OCI-LY3 (cell line): ENCODE results near the gene KCNN3.
A peak's percentile ranks its signal among the peaks of the same experiment; 100 is the strongest.

ENCODE experiments used
- H2AFZ ChIP-seq: fragments of 200-600, 300-600 bp; shearing (Covaris generic); 2 replicates; pipeline ENCODE4 v1.6.0; 2014; ENCODE audit warnings: antibody characterized with exemption, low read depth, low read length
- H3K27ac ChIP-seq: fragments of 200-600, 300-600 bp; sonication (generic); 2 replicates; pipeline ENCODE4 v1.5.1; 2014; ENCODE audit warnings: mild to moderate bottlenecking, low read length, moderate library complexity, mixed read lengths
- H3K27me3 ChIP-seq: fragments of 200-600, 300-600 bp; sonication (generic); 2 replicates; pipeline ENCODE4 v1.6.1; 2014; ENCODE audit warnings: low read depth, low read length, mixed read lengths
- H3K36me3 ChIP-seq: fragments of 200-600, 300-600 bp; sonication (generic); replicated peaks from 2 replicates; pipeline ENCODE3; 2014; ENCODE audit warnings: low read depth, low read length, mixed read lengths
- H3K4me1 ChIP-seq: fragments of 300-600, 200-600 bp; sonication (generic); 2 replicates; pipeline ENCODE4 v1.6.1; 2014; ENCODE audit warnings: low read length, mixed read lengths
- H3K4me2 ChIP-seq: fragments of 200-600, 300-600 bp; sonication (generic); 2 replicates; pipeline ENCODE4 v1.6.1; 2014; ENCODE audit warnings: low read length, mixed read lengths
- H3K4me3 ChIP-seq: fragments of 300-600, 200-600 bp; sonication (generic); 2 replicates; pipeline ENCODE4 v1.5.1; 2014; ENCODE audit warnings: antibody characterized with exemption, mild to moderate bottlenecking, low read length, moderate library complexity
- H3K79me2 ChIP-seq: fragments of 300-600, 200-600 bp; shearing (Covaris generic); 2 replicates; pipeline ENCODE4 v1.6.1; 2014; ENCODE audit warnings: mild to moderate bottlenecking, low read length, mixed read lengths
- H3K9ac ChIP-seq: fragments of 300-600, 200-600 bp; shearing (Covaris generic); 2 replicates; pipeline ENCODE4 v1.6.0; 2014; ENCODE audit warnings: mild to moderate bottlenecking, low read length, moderate library complexity
- H3K9me3 ChIP-seq: fragments of 200-600, 300-600 bp; shearing (Covaris generic); 2 replicates; pipeline ENCODE4 v1.6.1; 2014; ENCODE audit warnings: low read length, mixed read lengths; ENCODE audit not compliant: insufficient read depth
- H4K20me1 ChIP-seq: fragments of 200-600, 300-600 bp; sonication (generic); 2 replicates; pipeline ENCODE4 v1.6.1; 2016; ENCODE audit warnings: low read length, mixed read lengths; ENCODE audit not compliant: insufficient read depth
- EZH2phosphoT487 ChIP-seq: fragments of 200-600 bp; shearing (Covaris generic); IDR thresholded peaks from 2 replicates; pipeline ENCODE4 v1.6.1; 2018; ENCODE audit warnings: antibody characterized with exemption, mixed run types, low read depth
- TF ChIP-seq, protein P1 (sequence below): fragments of 200-600, 300-600 bp; sonication (generic); IDR thresholded peaks from 2 replicates; pipeline ENCODE4 v1.5.1; 2014; ENCODE audit warnings: antibody characterized with exemption, low read length, low read depth

The KCNN3 gene

DNA sequence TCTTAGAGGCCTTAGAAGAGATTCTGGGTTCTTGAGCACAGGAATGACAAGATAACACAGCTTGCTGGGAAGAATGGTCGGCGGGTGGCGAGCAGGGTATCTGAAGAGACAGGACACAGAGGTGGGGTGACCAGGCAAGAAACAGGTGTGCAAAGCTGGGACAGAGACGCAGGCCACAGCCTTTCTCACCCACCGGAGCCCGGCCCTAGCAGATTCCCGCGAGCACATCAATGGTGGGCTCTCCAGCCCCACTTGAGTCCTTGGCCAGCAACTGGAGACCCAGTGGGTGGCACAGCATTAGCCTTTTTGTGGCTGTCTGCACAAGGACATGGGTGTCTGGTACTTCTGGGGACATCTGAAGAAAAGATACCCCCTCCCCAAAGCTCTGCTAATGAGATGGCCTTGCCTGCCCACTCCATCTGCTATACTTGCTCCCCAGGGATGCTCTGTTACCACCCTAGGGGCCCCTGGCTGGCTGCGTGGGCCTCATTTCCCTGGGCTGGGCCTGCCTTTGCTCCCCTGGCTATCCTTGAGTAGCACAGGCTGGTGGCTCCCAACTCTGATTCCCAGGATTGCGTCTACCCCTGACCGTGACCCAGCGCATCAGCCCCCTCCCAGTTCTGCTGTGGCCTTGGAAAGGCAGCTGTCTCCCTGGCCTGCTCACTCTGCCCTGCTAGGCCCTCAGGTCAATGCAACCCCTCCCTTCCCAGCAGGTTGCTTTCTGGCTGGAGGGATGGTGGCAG is 134.8 kb downstream of the KCNN3 start:
- Histone ChIP-seq H3K4me1 (peaks cover 4% of the 10 kb centered on the region), H3K9me3 (no peaks in the 10 kb centered on the region), H3K4me3 (no peak overlapping the region), H2AFZ (no peak overlapping the region), H3K36me3 (no peaks in the 10 kb centered on the region), H3K27me3 (peaks cover 38% of the 10 kb centered on the region), H3K4me2 (no peak overlapping the region), H3K79me2 (no peaks in the 10 kb centered on the region), H3K27ac (no peak overlapping the region), H3K9ac (no peak overlapping the region), H4K20me1 (no peaks in the 10 kb centered on the region)
- no peak for TF ChIP-seq EZH2phosphoT487
- TF ChIP-seq, protein P1, sequence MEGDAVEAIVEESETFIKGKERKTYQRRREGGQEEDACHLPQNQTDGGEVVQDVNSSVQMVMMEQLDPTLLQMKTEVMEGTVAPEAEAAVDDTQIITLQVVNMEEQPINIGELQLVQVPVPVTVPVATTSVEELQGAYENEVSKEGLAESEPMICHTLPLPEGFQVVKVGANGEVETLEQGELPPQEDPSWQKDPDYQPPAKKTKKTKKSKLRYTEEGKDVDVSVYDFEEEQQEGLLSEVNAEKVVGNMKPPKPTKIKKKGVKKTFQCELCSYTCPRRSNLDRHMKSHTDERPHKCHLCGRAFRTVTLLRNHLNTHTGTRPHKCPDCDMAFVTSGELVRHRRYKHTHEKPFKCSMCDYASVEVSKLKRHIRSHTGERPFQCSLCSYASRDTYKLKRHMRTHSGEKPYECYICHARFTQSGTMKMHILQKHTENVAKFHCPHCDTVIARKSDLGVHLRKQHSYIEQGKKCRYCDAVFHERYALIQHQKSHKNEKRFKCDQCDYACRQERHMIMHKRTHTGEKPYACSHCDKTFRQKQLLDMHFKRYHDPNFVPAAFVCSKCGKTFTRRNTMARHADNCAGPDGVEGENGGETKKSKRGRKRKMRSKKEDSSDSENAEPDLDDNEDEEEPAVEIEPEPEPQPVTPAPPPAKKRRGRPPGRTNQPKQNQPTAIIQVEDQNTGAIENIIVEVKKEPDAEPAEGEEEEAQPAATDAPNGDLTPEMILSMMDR, result no peak

DNA sequence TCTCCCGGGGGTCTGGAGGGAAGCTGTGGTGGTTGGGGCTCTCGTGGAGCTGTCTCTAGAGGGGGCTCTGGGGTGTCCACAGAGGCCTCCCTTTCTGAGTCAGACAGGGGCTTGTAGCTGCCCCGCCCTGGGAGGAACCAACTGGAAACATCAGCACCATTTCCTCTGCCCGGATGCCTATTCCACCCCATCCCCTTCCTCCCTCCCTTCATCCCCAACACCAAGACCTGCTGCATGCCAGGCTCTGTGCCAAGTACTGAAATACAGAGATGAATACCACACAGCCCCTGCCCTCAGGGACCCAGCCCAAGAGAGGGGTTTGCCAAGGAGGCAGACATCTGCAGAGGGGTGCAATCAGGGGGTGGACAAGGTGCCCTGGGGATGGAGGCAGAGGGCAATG is 136.5 kb downstream of the KCNN3 start:
- Histone ChIP-seq H3K4me2 (no peak overlapping the region), H2AFZ (no peak overlapping the region), H3K36me3 (no peaks in the 10 kb centered on the region), H3K4me3 (no peak overlapping the region), H3K4me1 (peaks cover 20% of the 10 kb centered on the region), H3K79me2 (no peaks in the 10 kb centered on the region), H3K9me3 (no peaks in the 10 kb centered on the region), H3K27ac (no peak overlapping the region), H4K20me1 (no peaks in the 10 kb centered on the region), H3K9ac (no peak overlapping the region), H3K27me3 (peaks cover 22% of the 10 kb centered on the region)
- no peak for TF ChIP-seq EZH2phosphoT487
- TF ChIP-seq, protein P1, result no peak

DNA sequence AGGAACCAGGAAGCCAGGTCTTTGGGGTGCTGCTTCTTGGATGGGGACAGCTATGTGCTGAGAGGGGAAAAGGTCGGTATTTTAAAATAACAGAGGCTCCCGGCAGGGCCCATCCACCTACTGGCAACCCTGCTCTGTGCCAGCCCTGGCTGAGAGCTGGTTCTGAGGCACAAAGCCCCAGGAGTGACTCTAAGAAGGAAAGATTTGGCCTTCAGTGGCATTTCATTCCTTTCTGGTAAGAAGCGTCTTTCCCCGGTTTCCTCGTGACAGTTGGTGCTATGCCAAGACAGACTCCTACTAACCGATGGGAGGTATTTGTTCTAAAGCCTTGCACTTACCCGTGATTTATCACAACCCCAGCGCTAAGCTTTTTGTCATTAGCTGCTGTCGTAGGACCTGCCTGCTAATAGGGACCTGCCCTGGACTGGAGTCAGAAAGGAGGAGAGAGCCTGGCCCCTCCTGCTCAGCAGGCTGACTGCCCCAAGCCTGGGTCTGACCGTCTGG is 139.0 kb downstream of the KCNN3 start:
- Histone ChIP-seq H3K27me3 (peaks cover 10% of the 10 kb centered on the region), H3K4me1 (peaks cover 35% of the 10 kb centered on the region), H3K9me3 (no peaks in the 10 kb centered on the region), H3K79me2 (no peaks in the 10 kb centered on the region), H3K4me3 (no peak overlapping the region), H3K4me2 (no peak overlapping the region), H4K20me1 (no peaks in the 10 kb centered on the region), H3K36me3 (no peaks in the 10 kb centered on the region), H3K9ac (no peak overlapping the region), H2AFZ (no peak overlapping the region), H3K27ac (no peak overlapping the region)
- TF ChIP-seq, protein P1, result no peak
- TF ChIP-seq EZH2phosphoT487, result no peak

DNA sequence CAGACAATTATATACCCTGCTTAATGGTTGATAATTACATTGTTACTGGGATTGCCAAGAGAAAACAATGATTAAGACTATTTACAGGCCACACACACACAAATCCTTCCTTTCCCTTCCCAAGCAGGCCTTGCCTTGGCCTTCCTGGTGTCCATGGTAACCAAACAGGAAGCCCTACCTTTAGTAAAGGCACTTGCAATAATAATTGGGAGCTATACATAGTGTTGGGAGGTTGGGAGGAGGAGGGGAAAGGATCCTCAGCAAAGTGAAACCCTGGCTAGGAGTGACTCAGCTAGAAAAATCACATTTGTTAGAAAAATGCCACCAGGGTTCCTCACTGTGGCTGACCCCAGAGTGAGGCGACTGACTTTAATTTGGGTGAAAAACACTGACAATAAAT is 139.8 kb downstream of the KCNN3 start:
- H4K20me1 ChIP-seq, result no peaks in the 10 kb centered on the region
- no peak overlapping the region for H3K27ac ChIP-seq
- peaks cover 10% of the 10 kb centered on the region for H3K27me3 ChIP-seq
- H3K4me3 ChIP-seq, result no peak overlapping the region
- no peak overlapping the region for H3K9ac ChIP-seq
- H3K4me1 ChIP-seq, result peaks cover 39% of the 10 kb centered on the region
- TF ChIP-seq EZH2phosphoT487, result no peak
- TF ChIP-seq, protein P1, result no peak
- no peak overlapping the region for H2AFZ ChIP-seq
- no peaks in the 10 kb centered on the region for H3K79me2 ChIP-seq
- H3K36me3 ChIP-seq, result no peaks in the 10 kb centered on the region
- no peaks in the 10 kb centered on the region for H3K9me3 ChIP-seq
- H3K4me2 ChIP-seq, result peak overlapping the region; percentile 51; the same call in 1 of the 2 replicates
